HG03442 (cell line): ENCODE measurements around the gene CPSF4L.
A peak's percentile ranks its signal among the peaks of the same experiment; 100 is the strongest.

Experiments used
- ATAC-seq: cut with Tn5 transposase; IDR thresholded peaks from one replicate; pipeline ENCODE4 v1.9.1; 2021; ENCODE audit warnings: mild to moderate bottlenecking, moderate library complexity; ENCODE audit not compliant: unreplicated experiment

CPSF4L gene

GRCh38 chr17:73237714-73238113 lies 24.0 kb downstream of the CPSF4L start:
- no peak for ATAC-seq

- no peak for ATAC-seq
Observed at GRCh38 chr17:73234736-73235135, 26.9 kb downstream of the CPSF4L start.

- peak; percentile 3 for ATAC-seq
Observed at GRCh38 chr17:73232587-73233373, 28.9 kb downstream of the CPSF4L start.

GRCh38 chr17:73231841-73232586 lies 29.7 kb downstream of the CPSF4L start:
- ATAC-seq, result peak; percentile 81

- no peak for ATAC-seq
Observed at GRCh38 chr17:73231395-73231794, 30.3 kb downstream of the CPSF4L start.

- no peak for ATAC-seq
Observed at GRCh38 chr17:73230088-73230487, 31.6 kb downstream of the CPSF4L start.

- peak; percentile 30 for ATAC-seq
Observed at GRCh38 chr17:73228748-73229236, 32.9 kb downstream of the CPSF4L start.

GRCh38 chr17:73227944-73228343 lies 33.7 kb downstream of the CPSF4L start:
- ATAC-seq, result no peak

- ATAC-seq, result no peak
Observed at GRCh38 chr17:73227379-73227778, 34.3 kb downstream of the CPSF4L start.

GRCh38 chr17:73226556-73227172 lies 35.0 kb downstream of the CPSF4L start:
- ATAC-seq, result no peak

- ATAC-seq, result no peak
Observed at GRCh38 chr17:73224663-73225305, 36.9 kb downstream of the CPSF4L start.

- no peak for ATAC-seq
Observed at GRCh38 chr17:73224237-73224636, 37.4 kb downstream of the CPSF4L start.

- no peak for ATAC-seq
Observed at GRCh38 chr17:73223626-73224230, 38.0 kb downstream of the CPSF4L start.

GRCh38 chr17:73215447-73215846 lies 46.2 kb downstream of the CPSF4L start:
- ATAC-seq, result no peak

- no peak for ATAC-seq
Observed at GRCh38 chr17:73214851-73215250, 46.8 kb downstream of the CPSF4L start.

- no peak for ATAC-seq
Observed at GRCh38 chr17:73214008-73214407, 47.7 kb downstream of the CPSF4L start.

GRCh38 chr17:73211745-73212144 lies 49.9 kb downstream of the CPSF4L start:
- no peak for ATAC-seq

GRCh38 chr17:73210002-73210678 lies 51.5 kb downstream of the CPSF4L start:
- ATAC-seq, result no peak

- no peak for ATAC-seq
Observed at GRCh38 chr17:73209436-73209835, 52.2 kb downstream of the CPSF4L start.

GRCh38 chr17:73208139-73208827 lies 53.4 kb downstream of the CPSF4L start:
- no peak for ATAC-seq
